Measurements from ENCODE around the gene LPCAT1.
"Not testable (repeated sequence)": the region's sequence is repeated elsewhere in the genome, so short reads cannot be mapped to it uniquely, and the experiment has no call there.

The LPCAT1 gene, protein sequence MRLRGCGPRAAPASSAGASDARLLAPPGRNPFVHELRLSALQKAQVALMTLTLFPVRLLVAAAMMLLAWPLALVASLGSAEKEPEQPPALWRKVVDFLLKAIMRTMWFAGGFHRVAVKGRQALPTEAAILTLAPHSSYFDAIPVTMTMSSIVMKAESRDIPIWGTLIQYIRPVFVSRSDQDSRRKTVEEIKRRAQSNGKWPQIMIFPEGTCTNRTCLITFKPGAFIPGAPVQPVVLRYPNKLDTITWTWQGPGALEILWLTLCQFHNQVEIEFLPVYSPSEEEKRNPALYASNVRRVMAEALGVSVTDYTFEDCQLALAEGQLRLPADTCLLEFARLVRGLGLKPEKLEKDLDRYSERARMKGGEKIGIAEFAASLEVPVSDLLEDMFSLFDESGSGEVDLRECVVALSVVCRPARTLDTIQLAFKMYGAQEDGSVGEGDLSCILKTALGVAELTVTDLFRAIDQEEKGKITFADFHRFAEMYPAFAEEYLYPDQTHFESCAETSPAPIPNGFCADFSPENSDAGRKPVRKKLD

DNA sequence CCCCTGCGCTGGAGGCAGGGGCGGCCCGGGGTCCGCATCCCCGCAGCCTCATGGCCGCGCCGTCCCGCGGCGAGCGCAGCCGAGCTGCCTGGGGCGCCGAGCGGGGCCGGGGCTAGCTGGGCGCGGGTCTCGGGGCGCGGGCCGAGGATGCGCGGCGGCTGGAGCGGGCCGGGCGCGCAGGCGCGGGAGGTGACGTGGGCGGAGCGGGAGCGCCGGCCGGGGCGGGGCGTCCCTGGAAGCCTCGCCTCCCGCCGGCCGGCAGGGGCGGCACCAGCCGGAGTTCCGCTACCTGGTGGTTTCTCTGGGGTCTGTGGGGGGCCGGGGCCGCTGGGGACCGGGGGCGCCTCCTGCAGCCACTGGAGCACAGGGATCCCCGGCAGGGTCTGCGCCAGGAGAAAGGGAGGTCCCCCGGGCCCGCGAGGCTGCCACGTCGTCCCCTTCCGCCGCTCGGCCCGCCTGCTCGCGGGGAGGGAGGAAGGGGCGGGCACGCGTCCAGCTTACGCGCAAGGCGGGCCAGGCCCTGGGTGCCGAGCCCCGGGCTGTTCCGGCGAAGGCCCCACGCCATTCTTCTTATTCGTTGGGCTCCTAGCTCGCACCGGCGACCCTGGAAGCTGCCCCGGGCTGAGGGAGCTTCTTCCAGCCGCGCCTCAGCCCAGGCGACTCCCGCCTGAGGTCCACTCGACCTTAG lies at the start of gene LPCAT1:
LPCAT1 (minus strand) TSS at position 168 of the 688 bp plus-strand sequence; CDS start at position 52, 116 bp downstream.
- no peak for DNase-seq (ENCODE audit: low read depth)

DNA sequence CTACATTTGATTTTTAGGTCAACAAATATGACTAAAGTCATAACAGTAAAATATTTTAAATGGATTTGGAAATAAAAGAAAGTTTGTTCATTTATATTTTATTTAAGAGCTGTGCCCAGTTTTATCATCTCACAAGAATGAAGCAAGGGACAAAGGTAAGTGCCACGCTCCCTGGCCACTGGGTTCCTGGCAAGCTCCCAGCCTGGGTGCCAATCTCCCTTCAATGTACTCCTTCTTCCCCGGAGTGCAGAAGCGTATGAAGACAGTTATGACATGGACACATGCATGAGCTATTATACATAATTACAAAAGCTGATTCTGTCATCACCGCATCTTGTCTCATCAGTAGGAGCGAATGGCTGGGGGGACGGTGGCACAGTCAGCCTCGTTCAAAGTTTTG lies 48.1 kb upstream of the LPCAT1 start:
- not testable (repeated sequence) for DNase-seq (ENCODE audit: low read depth)

DNA sequence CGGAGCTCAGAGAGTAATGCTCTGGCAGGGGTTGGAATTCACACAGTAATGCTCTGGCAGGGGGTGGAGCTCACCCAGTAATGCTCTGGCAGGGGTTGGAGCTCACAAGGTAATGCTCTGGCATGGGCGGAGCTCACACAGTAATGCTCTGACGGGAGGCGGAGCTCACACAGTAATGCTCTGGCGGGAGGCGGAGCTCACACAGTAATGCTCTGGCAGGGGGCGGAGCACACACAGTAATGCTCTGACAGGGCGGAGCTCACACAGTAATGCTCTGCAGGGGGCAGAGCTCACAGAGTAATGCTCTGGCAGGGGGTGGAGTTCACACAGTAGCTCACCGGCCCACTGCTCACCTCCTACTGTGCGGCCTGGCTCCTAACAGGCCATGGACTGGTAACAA lies 47.2 kb upstream of the LPCAT1 start:
- DNase-seq (ENCODE audit: low read depth): no peak

DNA sequence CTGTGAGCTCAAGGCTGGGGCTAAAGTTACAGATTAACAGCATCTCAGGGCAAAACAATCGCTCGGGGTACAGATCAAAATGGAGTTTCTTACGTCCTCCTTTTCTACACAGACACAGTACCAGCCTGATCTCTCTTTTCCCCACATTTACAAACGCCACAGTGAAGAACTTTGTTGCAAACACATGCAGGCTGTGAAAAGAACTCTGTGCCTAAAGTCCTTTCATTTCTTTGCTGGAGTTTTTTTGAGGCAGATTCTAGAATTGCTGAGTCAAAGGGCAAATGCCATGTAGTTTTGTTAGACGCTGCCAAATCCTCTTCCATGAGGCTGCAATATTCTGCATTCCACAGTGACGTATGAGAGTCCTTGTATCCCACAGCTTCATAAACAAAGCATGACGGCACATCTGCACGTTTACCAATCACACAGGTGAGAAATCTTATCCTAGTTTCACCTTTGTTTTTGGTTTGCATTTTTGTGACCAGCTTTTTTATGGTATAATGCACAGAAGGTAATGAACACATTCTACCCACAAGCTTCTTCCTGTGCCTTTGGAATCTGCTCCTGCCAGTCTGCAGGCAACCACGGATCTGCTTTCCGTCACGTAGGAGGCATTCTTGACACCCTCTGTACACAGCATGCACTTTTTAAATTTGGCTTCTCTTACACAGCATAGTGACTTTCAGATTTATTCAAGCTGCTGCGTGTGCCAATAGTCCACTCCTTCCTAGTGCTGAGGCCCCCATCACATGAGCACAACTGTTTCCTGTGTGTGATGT lies 44.6 kb upstream of the LPCAT1 start:
- peak; percentile 76 for DNase-seq (ENCODE audit: low read depth)

DNA sequence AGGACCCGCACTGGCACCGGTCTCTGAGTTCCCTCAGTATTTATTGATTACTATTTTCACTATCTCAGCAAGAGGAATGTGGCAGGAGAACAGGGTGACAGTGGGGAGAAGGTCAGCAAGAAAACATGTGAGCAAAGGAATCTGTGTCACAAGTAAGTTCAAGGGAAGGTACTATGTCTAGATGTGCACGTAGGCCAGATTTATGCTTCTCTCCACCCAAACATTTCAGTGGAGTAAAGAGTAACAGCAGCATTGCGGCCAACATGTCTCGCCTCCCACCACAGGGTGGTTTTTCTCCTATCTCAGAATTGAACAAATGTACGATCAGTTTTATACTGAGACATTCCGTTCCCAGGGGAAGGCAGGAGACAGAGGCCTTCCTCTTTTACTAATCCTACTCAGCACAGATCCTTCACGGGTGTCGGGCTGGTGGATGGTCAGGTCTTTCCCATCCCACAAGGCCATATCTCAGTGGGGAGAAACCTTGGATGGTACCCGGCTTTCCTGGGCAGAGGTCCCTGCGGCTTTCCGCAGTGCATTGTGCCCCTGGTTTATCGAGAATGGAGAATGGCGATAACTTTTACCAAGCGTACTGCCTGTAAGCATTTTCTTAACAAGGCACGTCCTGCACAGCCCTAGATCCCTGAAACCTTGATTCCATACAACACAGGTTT lies 43.9 kb upstream of the LPCAT1 start:
- DNase-seq (ENCODE audit: low read depth): not testable (repeated sequence)

DNA sequence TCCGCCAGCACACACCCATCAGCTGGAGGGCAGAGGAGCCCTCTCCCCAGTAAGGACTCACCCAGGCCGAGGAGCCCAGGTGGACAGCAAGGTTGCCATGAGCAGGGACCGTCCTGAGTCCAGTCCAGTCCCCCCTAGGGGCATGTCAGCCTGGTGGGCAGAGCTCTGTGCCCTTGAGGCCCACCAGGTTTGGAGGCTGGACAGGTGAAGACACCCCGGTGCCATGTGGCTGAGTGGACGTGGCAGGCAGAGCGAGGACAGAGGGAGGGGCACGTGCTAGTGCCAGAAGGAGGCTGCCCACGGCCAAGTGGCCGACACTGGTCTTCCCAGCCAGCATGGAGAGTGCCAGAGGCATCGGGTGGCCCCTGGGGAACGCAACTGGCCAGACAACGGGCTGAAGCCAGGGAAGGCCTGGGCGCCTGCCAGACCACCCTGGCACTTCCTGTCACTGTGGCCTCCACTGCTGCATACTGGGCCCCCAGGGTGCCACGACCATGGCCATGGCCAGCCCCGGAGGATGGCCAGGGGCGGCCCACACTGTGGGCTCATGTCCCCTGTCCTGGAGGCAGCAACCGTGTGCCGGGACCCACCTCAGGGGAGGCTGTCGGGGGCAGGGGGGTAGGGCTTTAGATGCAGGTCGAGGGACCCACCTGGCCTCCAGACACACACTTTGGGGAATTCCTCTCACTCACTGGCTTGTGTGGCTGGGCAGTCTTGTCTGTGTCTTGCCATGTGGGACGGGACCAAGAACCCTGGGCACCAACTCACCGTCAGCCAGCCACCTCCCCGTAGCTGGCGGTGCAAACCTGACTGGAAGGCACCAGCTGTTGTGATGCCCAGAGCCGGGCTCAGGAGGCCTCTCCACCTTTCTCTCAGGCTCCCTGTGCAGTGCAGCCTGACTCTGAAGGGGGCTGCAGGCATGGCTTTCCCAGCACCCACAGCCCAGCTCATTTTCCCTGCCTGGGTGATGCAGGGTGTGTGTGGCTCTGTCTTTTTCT lies 42.3 kb upstream of the LPCAT1 start:
- no peak for DNase-seq (ENCODE audit: low read depth)

DNA sequence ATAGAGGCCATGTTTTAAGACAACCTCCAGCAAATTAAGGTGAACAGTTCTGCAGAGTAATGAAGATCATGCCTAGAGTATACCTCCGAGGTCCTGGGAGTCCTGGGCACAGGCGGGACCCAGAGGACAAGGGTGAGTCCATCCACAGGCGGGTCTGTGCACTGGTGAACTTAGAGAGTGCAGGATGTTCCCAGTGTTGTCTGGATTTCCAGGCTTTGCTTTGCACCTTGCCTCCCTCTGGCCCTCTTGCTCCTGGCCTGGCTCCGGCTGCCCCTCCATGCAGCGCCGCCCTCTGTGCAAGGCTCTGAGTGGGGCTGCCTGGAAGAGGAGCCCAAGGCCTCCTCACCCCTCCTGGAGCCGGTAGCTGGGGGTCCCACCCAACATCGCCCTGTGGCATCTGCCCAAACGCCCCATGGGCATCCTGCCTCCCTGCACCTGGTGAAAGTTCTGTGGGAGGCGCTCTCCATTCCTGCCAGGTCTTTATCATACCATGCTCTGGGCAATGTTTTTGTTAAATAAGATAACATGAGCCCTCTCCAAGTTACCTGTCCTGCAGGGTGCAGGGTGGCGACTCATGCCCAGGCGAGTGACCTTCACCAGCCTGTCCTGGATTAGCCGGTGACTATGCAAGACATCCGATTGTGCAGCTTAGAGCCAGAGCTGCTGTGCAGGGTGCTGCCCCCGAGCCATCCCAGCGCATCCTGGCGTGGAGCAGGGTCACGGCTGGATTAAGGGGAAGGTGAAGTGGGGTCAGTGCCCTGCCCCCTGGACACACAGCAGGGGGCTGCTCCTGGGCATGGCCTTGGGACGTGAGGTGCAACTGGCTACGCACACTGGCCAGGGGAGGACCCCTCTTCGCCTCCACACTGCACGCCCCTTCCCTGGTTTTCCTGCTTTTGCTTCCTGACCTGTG lies 41.3 kb upstream of the LPCAT1 start:
- no peak for DNase-seq (ENCODE audit: low read depth)

DNA sequence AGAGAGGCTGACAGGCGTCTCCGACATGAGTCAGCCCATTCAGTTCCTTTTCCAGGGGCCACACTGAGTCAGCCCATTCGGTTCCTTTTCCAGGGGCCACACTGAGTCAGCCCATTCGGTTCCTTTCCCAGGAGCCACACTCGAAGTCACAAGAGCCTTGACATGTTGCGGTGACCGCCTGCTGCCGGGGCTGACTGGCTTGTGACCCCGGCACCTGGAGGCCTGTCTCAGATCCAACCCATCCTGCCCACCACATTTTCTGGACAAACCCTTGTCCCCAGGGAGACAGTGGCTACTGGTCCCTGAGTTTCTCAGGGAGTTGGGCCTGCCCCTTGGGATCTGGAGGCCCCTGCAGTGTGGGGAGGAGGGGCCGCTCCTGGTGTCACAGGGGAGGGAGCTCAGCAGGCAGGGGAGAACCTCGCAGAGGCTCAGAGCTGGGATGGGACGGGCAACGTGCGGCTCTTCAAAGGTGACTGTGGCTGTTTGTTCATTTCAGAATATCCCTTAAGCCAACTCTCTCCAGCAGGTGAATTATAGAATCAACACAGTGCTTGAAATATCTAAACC lies 40.5 kb upstream of the LPCAT1 start:
- peak; percentile 33 for DNase-seq (ENCODE audit: low read depth)

DNA sequence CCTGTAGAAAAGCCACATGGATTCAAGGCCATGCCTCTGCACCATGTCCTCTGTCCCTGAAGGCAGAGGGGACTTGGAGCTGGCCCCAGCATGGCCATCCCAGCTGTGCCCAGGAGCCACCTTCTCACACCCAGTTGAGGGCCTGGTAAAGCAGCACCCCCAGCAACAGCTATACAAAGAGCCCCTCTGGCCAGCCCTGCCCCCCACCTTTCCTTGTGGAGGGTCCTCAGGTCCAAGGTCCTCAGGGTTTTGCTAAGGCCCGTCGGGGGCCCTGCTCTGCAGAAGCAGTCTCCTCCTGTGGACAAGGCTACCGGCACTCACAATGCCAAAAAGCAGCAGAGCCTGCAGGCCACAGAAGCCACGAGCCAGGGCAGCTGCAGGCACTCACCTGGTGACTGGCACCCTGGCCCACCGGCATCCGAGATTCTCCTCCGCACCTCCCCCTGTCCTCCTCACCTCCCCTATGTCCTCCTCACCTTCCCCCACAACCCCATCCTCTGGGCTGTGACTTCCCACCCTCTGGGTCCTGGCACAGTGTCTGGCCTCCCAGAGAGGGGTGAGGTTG lies 39.9 kb upstream of the LPCAT1 start:
- DNase-seq (ENCODE audit: low read depth): no peak

DNA sequence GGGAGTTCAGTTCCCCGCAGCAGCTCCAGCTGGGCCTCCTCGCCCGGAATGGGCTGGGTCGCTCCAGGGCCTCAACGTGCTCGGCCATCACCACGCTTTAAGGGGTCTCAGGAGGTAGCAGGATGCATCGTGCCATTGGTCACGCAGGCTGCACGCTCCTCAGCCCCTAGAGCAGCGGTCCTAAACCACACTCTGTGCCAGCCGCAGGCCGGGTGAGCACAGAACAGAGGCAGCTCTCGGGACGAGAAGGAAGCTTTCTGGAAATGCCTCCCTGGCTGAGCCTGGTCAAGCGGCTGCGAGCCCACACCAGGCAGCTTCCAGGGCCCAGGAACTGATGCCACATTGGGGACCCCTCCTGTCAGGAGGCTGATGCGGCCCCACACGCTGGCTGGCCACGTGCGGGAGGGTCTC lies 39.3 kb upstream of the LPCAT1 start:
- DNase-seq (ENCODE audit: low read depth): no peak

DNA sequence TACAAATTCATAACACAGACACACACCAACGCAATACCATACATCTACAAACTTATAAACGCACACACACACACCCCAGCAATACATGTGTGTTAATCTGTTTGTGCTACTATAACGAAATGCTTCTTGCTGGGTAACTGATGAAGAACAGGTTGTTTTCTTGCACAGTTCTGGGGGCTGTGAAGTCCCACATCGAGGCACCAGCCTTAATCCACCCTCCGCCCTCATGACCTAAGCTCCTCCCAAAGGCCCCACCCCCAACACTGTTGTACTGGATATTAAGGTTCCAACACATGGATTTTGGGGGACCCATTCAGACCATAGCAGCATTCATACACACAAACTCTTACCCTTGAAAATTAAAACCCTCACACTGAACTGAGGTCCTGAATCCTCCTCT lies 38.8 kb upstream of the LPCAT1 start:
- no peak for DNase-seq (ENCODE audit: low read depth)

DNA sequence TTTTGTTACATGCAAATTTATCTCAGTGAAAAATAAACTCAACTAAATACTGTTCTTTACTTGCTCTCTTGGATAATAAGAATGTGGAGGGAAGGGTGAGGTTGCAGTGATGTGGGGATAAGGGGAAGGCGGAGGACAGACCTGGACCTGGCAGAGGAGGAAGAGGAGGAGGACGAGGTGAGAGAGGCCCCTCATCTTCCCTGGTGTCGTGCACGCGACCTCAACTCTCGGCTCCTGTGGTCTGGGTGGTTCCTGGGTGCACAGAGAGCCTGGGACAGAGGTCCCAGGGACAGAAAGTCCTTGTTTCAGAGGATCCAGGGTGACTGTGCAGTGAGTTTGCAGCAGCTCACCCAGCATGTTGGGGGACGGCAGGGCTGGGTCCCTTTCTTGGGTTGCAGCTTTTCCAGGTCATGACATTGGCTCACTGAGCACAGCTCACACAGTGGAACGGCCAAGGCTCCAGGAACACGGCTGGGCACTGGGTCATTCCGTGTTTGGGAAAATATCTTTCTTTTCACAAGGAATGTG lies 37.7 kb upstream of the LPCAT1 start:
- DNase-seq (ENCODE audit: low read depth): no peak

DNA sequence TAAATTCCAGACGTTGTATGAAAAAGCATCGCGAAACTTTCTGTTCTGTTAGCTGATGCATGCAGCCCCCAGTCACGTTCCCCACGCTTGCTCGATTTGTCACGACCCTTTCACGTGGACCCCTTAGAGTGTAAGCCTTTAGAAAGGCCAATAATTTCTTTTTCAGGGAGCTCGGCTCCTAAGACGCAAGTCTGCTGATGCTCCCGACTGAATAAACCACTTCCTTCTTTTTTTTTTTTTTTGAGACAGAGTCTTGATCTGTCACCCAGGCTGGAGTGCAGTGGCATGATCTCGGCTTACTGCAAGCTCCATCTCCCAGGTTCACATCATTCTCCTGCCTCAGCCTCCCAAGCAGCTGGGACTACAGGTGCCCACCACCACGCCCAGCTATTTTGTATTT lies 36.7 kb upstream of the LPCAT1 start:
- not testable (repeated sequence) for DNase-seq (ENCODE audit: low read depth)

DNA sequence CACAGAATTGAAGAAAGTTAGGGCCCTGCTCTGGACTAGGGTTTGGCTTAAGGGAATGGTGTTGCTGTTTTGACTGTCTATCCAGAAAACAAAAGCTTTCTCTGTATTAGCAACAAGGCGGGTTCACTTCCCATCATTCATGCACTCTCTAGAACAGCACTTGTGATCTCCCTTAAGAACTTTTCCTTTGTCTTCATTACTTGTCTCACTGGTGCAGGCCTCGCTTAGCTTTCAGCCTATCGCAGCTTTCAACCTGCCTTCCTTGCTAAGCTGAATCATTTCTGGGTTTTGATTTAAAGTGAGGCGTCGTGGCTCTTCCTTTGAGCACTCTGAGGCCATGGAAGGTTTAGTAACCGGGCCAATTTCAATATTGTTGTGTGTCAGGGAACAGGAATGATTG lies 35.2 kb upstream of the LPCAT1 start:
- DNase-seq (ENCODE audit: low read depth): no peak

DNA sequence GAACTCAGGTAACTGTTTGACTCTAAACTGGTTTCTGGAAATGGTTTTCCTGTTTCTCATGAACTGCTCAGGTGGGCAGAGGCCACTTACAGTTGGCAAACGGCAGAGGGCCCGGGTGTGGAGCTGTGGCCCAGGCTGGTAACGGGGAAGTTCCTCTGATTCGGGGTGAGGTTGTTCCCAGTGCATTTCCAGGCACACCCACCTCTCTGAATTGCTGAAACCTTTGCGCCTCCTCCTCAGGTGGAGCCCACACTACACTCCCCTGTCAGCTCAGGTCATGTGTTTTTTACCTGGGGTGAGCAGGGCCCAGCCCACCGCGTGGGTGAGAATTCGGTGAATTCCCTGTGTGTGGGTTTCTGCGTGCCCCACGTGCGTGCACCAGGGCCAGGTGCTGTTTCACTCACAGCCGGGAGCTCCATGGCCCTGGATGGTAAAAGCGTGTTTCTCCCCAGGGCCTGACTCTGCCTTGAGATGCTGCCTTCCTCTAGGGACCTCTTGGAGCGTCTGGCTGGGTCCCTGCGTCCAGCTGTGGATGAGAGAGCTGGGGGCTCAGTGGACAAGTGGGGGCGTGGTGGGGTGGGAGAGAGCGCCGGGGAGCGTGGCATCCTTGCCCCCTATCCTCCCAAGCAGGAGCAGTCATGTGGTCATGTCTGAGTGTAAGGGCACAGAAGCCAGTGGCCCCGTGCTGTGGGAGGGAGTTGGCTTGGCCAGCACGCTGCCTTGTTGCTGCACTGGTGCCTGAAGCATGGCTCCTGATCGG lies 33.5 kb upstream of the LPCAT1 start:
- no peak for DNase-seq (ENCODE audit: low read depth)

DNA sequence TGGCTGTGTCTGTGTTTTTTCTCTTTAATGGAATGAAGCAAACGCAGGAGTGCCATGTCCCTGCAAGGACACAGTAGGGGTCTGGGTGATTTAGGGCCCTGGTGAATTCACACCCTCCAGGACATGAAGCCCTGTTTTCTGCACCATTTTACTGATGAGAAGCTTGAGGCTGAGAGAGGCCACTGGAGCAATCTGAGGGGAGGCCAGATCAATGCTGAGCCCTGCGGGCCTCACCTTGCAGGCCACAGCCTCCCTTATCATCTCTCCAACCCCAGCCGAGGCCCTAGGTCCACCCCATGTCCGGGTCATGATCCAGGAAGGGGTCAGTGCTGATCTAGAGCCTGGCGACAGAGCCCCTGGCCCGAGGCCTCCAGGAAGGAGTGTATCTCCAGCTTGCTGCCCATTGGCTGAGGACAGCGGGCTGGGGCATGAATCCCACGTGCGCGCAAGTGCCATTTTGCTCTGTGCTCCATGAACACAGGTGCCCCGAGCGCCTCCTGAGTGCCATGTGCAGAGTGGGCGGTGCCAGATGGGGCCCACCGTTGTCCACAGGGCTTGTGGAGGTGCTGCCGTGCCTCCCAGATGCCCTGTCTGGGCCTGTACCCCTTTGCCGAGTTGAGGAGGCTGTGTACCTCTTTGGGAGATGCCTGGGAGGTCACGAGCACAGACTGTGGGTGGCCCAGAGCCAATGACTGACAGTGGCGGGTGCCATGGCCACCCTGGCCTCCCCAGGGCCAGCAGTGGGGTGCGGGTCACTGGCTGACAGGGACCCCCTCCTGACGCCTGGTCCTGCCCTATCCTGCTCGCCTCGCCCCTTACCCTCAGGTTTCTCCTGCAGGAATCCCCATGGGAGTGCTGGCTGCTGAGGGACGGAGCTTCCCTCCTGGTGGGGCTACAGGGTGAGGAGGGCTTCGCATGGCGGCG lies 32.3 kb upstream of the LPCAT1 start:
- no peak for DNase-seq (ENCODE audit: low read depth)

Data from stromal cell of bone marrow (primary cell).